HG03135 (cell line): ENCODE measurements around the gene THOC1.
A peak's percentile ranks its signal among the peaks of the same experiment; 100 is the strongest.

Experiments
- ATAC-seq: cut with Tn5 transposase; IDR thresholded peaks from one replicate; pipeline ENCODE4 v1.9.1; 2021; ENCODE audit warnings: mild to moderate bottlenecking, moderate library complexity; ENCODE audit not compliant: unreplicated experiment

THOC1 gene

GRCh38 chr18:275486-275885 lies 7.6 kb upstream of the THOC1 start:
- no peak for ATAC-seq

- no peak for ATAC-seq
Observed at GRCh38 chr18:274313-274712, 6.5 kb upstream of the THOC1 start.

GRCh38 chr18:273525-273924 lies 5.7 kb upstream of the THOC1 start:
- no peak for ATAC-seq

GRCh38 chr18:272650-273049 lies 4.8 kb upstream of the THOC1 start:
- no peak for ATAC-seq

GRCh38 chr18:269480-270095 lies 1.7 kb upstream of the THOC1 start:
- no peak for ATAC-seq

GRCh38 chr18:267380-267687 lies 513 bp downstream of the THOC1 start:
- ATAC-seq = peak; percentile 30

- ATAC-seq = no peak
Observed at GRCh38 chr18:261398-262073, 6.3 kb downstream of the THOC1 start.

- ATAC-seq = no peak
Observed at GRCh38 chr18:260547-260946, 7.3 kb downstream of the THOC1 start.

GRCh38 chr18:255171-255570 lies 12.7 kb downstream of the THOC1 start:
- no peak for ATAC-seq

GRCh38 chr18:253121-253520 lies 14.7 kb downstream of the THOC1 start:
- no peak for ATAC-seq

- ATAC-seq = no peak
Observed at GRCh38 chr18:251572-251971, 16.3 kb downstream of the THOC1 start.

- ATAC-seq = no peak
Observed at GRCh38 chr18:250685-251084, 17.2 kb downstream of the THOC1 start.

- no peak for ATAC-seq
Observed at GRCh38 chr18:248053-248452, 19.8 kb downstream of the THOC1 start.

GRCh38 chr18:245282-245847 lies 22.5 kb downstream of the THOC1 start:
- ATAC-seq = no peak

GRCh38 chr18:240175-240574 lies 27.7 kb downstream of the THOC1 start:
- no peak for ATAC-seq

- ATAC-seq = no peak
Observed at GRCh38 chr18:231563-231962, 36.3 kb downstream of the THOC1 start.

GRCh38 chr18:228586-228985 lies 39.3 kb downstream of the THOC1 start:
- no peak for ATAC-seq

GRCh38 chr18:227902-228301 lies 39.9 kb downstream of the THOC1 start:
- no peak for ATAC-seq

- no peak for ATAC-seq
Observed at GRCh38 chr18:227374-227773, 40.5 kb downstream of the THOC1 start.

- ATAC-seq = no peak
Observed at GRCh38 chr18:225745-226144, 42.1 kb downstream of the THOC1 start.

- no peak for ATAC-seq
Observed at GRCh38 chr18:220708-221107, 47.1 kb downstream of the THOC1 start.

- no peak for ATAC-seq
Observed at GRCh38 chr18:217532-218336, 50.1 kb downstream of the THOC1 start.
